Urothelium cell line (cell line): ENCODE results near the gene TRPV5.

Experiments
- DNase-seq: peaks from one replicate; pipeline ENCODE4 v3.0.0; 2011; ENCODE audit warnings: low spot score, mixed read lengths
- FAIRE-seq: peaks from 2 replicates; lab custom pipeline; 2011; peaks lifted over from hg19 to GRCh38; lab: Jason Lieb, UNC

Gene TRPV5

DNA sequence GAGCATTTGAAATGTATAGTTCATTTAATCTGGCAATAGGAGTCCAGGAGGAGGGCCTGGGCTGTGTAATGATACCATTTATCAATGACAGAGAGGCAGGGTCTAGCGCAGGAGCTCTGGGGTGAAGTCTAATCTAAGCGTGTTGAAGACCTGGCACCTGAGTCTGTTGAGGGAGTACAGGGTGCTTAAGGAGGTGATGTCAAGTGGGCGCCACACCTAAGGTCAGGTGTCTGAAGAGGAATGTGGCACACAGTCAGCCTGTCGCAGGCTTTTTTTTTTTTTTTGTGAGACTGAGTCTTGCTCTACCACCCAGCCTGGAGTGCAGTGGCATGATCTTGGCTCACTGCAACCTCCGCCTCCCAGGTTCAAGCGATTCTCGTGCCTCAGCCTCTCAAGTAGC lies 8.0 kb upstream of the TRPV5 start:
- DNase-seq: no peak
- FAIRE-seq: no peak

DNA sequence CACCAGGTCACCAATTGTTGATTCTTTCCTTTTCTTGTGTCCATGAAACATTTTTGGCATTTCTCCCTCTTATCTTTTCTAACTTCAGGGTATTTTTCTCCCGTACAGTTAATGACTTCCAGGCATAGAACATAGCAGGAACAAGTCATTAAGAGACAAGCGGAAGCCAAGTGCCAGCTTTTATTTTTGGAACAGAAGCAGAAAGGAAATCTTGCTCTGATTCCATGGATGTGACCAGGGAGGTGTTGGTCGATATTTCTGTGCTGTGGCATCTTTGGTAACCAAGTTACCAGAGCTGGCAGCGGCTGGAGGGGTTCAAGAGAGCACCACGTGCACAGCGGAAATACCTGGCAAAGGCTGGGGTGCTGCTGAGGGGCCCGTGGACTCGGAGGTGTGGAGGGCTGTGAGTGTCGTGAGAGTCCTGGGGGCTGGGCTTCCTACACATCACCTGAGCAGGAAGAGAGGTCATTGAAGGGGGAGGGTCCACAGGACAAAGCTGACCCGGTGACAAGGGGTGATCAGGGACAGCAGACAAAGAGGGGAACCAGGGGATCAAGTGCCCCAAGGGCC lies 7.5 kb upstream of the TRPV5 start:
- FAIRE-seq (no peak), DNase-seq (no peak)

DNA sequence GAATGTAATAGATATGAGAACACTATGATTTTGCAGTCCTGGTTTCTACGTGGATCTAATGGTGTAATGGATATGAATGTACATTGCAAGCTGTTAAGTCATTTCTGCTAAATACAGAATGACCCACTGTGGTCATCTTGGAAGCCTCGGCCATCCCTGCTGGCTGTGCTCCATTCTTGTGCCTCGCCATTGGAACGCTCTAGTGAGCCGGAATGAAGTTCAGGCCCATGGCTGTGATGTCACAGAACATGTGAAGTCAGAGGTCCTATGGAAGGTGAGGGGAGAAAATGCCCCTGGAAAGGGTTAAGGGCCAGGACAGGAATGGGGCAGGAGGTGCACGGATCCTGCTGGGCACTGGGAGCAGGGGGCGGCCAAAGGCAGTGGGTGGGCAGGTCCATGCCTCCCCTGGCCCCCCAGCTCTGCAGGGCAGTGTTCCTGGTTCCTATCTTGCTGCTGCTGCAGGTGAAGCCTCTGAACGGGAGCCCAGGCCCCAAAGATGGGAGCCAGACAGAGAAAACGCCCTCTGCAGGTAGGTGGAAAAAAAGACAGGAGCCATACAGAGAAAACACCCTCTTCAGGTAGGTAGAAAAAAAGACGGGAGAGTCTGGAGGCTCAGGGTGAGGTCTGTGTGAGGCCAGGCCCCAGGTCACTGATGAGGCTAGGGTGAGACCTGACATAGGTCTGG lies 5.8 kb upstream of the TRPV5 start, which contains the start of gene LLCFC1:
Gene LLCFC1, plus strand, starts transcription at position 259 of the 685 bp plus-strand sequence. Its CDS starts 138 bp downstream, at position 397.
- FAIRE-seq: no peak

DNA sequence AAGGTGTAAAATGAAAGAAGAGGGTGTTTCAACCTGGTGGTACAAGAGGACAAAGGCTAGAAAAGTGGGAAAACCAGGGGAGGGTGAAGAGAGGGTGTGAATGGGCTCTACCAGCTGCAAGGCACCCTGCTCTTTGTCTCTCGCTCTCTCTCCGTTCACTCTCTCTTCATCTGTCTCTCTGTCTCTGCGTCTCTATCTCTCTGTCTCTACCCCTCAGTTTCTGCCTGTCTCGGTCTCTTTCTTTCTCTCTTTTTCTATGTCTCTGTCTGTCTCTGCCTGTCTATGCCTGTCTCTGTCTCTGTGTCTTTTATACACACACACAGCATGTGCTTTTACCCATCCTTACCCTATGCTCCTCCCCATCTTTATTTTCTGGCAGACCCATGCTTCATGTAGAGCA lies 5.1 kb upstream of the TRPV5 start:
- DNase-seq (no peak), FAIRE-seq (no peak)

More for the DNA sequence above, 5.8 kb upstream of the TRPV5 start, which contains the start of gene LLCFC1:
- DNase-seq: no peak

DNA sequence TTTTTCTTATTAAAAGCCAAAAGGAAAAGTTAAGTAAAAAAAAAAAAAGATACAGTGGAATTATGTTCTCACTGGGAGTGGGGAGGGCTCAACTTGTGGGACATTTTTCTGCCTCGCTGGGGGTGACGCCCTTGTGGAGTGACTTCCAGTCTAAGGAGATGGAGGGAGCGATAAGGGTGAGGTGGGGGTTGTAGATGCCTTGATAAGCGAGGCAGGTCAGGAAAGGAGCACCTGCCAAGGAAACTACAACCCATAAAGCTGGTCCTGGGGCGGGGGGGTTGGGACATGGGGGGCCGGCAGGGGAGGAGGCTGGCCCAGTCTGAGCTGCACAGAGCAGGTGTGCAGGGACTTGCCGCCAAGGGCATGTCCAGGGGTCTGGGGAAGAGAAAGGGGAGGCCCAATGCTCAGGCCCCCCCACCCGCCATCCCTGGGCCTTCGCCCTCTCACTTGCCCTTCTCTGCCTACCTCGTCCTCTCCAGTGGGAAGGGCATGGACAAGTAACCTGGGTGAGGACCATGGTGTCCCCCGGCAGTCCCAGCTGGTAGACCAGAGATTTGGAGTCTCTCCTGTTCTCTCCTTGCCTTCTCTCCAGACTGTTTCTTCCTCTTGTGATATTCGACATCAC lies 2.5 kb upstream of the TRPV5 start:
- FAIRE-seq (no peak), DNase-seq (no peak)

DNA sequence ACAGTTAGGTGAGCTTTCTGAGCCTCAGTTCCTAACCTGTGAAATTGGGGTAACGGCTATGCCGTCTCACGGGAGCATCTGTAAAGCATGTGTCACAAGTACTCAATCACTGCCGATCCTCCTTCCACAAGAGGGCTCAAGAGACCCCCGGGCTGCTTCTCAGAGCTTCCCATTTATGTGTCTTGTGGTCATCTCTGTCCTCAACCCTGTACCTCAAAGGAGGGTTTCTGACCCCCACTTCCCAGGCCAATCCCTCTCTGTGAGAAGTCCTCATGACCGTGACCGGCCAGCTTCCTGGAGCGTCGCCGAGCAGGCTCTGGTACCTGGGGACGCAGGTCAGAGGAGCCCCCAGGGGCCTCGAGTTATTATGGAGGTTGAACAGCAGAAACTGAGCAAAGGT lies 510 bp upstream of the TRPV5 start:
- no peak for DNase-seq
- FAIRE-seq: no peak

DNA sequence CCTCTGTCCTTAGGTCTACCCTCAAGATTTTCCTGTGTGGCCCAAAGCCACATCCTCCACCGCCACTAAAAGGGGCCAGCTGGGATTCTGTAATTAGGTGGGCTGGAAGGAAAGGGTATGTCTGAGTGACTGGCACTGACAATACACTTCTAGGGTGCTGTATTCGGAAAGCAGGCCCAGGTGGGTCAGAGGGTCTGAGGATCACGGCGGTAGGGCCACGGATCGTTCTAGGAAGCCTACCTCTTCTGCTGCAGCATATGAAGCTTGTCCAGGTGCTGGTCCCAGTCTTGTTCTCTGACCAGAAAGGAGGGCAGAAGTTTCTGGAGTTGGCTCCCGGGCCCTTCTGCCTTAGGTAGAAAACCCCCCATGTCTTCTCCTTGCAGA lies 462 bp downstream of the TRPV5 start:
- FAIRE-seq (no peak), DNase-seq (no peak)

DNA sequence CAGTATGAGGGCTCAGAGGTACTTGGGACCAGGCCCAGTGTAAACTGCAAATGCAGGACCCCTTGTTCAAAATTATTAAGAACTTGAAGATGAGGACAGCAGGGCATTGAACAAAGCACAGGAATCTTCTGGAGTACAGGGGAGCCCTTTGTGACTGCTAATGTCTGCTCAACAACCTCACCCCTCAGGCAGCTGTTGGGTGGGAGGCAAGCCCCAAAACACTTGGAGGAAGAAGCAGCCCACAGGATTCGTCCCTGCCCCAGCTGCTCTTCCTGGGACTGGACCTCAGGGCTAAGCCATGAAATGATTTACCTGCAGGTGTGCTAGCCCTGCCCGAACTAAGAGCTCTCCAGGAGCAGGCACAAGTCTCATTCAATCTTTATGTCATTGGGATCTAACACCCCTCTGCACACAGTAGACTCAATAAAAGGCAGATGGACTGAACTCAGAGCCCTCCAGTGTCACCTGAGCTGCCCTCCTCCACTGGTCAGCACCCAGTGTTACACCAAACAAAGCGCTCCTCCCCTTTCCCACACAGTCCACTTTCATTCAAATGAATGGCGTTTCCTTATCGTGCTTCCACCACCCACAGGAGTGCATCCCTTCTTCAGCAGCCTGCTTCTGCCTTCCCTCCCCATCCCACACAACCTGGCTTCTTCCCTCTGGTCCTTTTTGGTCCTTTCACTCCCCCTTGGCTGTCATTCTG lies 1.0 kb downstream of the TRPV5 start:
- FAIRE-seq: no peak
- no peak for DNase-seq

DNA sequence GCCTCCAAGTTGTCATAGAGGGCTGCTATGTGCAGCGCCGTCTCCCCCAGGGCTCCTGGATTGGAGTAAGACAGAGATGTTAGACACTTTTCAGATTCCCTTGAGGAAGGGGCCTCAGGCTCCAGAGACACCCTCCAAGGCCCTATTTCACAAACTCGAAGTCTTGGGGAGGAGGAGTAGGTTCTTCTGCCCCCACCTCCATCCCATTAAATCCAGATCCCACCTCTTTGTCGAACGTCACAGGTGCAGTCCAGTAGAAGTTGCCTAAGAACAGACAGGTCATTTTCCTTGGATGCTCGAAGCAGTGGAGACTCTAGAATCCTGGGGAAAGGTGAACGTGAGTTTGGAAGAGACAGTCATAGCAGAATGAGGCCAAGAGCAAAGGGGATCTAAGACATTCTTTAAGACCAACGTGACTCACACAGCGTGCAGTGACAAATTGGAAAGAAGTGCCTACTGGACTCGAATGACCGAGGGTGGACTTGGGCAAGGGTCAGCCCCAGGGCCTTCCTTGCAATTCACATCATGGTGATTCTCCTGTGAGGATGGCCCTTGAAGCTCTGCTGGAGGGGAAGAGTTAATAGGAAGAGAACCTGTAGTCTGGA lies 3.3 kb downstream of the TRPV5 start:
- DNase-seq (no peak), FAIRE-seq (no peak)

DNA sequence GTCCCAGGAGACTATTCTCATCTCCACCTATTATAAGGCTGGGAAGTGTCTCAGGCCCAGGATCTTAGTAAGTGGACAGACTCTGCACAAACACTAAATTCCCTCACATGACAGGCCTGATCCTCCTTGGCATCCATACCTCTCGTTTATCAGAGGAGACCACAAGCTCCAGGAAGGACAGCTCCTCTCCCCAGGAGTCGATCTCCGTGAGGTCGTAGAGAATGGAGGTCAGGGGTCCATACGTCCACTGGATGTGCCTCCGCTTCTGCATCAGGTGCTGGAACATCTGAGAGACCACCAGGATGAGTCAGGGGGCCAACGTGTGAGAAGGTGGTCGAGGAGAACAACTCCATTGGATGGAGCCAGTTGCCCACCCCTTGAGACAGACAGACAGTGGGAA lies 5.6 kb downstream of the TRPV5 start:
- no peak for FAIRE-seq

DNA sequence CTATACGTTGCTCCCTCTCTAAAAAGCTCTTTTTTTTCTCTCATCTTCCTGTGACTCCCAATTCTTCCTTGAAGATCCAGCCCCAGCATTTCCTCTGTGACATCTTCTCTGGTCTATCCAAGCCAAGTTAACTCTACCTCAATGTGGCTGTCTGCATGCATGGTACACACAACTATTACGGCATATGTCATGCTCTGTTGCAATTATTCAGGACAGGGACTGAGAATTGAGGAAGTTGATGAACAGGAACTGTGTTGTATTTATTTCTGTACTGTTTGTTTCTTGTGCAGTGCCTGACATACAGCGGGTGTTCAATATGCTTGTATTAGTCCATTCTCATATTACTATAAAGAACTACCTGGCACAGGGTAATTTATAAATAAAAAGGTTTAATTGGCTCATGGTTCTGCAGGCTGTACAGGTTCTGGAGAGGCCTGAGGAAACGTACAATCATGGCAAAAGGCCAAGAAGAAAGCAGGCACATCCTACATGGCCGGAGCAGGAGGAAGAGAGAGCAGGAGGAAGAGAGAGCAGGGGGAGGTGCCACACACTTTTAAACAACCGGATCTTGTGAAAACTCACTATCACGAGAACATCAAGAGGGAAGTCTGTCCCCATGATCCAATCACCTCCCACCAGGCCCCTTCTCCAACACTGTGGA lies 6.3 kb downstream of the TRPV5 start:
- no peak for DNase-seq
- no peak for FAIRE-seq

More for the DNA sequence above, 5.6 kb downstream of the TRPV5 start:
- DNase-seq: no peak

DNA sequence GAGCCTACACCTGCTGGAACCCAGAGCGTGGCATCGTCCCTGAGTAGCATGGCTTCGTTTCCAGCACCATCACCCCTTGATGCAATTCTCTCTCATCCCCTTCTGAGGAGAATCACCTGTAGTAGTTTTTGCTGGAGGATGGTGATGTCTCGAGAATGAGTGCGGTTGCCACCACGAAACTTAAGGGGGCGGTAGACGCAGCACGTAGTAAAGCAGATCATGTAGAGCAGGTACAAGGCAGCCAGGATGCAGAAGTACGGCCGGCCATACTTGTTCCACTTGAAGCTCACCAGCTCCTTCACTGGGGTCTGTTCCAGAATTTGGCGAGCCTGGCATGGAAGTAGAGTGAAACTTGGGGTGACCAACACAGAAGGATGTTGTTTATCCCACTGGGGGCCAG lies 8.1 kb downstream of the TRPV5 start:
- no peak for FAIRE-seq
- DNase-seq: no peak

DNA sequence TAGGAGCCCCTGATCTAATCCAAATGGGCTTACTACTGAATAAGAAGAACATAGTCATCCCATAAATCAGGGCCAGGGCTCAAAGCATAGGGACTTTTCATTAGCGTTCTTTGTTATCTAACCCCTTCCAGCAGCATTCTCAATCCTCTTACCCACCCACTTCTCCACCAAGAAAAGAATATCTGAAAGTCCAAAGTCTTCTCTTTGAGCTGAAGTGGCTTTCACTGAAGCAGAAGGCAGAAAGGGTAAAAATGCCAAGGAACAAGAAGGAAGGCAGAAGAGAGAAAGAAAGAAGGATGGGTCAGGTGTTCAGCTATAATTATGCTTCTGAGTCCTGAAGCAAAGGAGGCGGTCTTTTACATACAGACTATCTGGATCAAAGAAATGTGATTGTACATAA lies 10.2 kb downstream of the TRPV5 start:
- FAIRE-seq: no peak

DNA sequence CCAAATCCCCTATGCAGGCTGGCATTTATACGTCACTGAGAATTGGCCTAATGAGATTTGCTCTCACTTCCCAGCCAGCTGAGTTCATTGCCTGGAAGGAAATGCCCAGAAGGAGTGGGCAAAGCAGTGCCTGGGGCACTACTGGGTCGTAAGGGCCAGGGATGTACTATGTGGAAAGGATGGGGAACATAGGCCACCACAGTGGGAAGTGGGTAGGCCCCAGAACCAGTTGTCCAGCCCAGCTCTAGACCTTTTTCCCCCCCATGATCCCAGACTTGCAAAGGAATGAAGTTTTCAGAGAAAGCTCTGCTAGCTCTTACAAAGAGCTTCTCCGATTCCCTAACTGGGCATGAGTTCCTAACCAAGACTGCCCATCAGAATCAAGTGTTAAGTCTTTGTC lies 13.9 kb downstream of the TRPV5 start:
- DNase-seq: no peak
- no peak for FAIRE-seq

More for the DNA sequence above, 10.2 kb downstream of the TRPV5 start:
- no peak for DNase-seq

DNA sequence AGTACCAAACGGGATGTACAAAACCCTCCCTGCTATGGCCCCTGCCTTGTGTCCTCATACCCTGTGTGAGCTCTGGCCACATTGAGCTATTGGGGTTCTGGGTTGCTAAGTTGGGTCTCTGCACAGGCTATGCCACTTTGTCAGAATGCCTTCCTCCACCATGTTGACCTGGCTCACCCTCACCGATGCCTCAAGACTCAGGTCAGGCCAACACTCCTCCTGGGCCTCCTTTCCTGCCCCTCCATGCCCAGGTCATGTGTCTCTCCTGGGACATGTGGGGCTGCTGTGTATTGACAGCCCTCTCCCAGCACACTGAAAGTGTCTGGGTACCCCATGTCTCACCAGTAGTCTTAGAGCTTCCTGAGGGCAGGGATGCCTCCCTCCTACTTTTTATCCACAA lies 14.6 kb downstream of the TRPV5 start:
- no peak for DNase-seq
- FAIRE-seq: no peak

DNA sequence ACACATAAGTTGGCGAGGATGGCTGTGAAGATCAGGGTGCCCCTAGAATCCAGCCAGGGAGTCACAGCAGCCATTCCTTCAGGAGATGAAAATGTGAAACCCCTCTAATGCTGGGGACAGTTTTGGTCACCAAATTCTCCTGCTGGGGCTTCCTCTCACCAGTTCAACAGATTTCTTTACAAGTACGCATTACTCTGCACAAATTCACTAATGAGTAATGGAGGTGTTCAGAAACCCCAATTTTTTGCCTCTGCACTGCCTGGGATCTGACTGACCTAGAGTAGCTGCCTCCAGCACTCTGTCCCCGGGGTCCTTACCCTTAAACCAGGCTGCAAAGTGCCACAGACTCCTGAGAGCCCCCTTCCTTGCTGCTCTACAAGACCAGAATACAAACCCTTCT lies 16.1 kb downstream of the TRPV5 start:
- FAIRE-seq: no peak

DNA sequence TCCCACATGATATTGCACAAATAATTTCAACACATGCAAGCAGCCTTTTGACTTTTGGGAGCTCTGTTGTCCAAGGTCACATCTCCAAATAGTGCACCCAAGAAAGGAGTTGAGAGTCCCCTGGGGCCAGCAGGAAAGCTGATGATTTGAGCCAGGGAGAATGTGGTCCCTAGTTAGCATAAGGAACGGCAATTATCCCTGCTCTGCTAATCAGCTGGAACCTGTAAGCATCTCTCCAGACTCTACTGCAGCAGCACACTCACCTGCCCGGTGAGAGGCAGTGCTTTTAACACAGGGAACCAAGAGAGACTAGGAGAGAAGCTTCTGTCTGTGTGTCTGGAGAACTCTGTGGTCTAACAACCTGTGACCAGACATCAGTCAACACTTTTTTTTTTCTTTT lies 17.0 kb downstream of the TRPV5 start:
- FAIRE-seq (no peak), DNase-seq (no peak)

More for the DNA sequence above, 16.1 kb downstream of the TRPV5 start:
- DNase-seq: no peak

DNA sequence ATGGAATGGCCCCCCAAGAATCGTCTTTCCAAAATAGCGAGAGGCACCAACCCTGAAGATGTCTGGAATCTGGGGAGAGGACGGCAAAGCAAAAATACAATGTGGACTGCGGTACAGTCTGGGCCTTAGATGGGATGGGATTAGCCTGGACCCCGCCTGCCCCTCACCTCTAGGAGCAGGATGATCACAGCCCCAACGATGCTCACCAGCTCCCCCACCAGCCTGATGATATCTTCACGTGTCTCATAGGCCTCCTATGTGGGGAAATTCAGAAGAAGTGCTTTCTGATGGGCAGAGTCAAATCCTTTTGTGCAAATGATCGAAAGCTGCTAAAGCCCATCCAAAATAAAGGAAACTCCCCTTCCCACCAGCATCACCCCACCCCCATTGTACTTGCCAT lies 18.2 kb downstream of the TRPV5 start:
- no peak for FAIRE-seq
- DNase-seq: no peak

DNA sequence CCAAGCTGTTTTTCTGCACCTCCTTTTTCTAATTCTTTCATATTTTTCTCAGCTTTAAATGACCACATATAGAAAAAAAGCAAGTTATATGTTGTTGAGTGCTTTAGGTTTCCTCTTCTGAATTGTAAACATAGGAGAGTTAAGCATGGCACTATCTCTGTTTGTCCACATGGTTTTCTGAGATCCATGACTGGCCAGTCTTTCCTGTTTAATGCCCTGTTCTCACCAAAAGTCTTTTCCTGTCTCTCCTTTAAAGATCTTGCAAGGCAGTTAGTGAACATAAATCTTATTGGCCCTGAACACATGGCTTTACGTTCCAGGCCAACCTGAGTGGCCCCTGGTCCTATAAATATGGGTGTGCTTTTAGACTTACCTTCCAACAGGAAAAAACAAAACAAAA lies 19.4 kb downstream of the TRPV5 start:
- DNase-seq (no peak), FAIRE-seq (no peak)

DNA sequence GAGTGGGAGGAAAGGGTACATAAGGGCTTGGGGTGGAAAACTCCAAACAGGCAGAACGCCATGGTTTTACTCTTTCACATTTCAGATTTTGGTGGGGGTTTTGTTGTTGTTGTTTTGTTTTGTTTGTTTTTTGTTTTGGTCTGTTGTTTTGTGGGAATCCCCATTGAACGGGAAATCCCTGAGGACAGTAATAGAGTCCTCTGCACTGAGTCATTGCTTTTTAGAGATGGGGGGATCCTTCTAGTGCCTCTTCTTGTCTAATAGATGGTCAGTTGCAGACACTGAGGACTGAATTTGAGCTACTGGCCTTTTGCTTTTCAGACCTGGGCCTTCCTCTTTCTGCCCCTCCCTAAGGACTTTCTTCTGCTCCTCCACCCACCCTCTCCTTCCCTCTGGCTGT lies 20.0 kb downstream of the TRPV5 start:
- DNase-seq (no peak), FAIRE-seq (no peak)

DNA sequence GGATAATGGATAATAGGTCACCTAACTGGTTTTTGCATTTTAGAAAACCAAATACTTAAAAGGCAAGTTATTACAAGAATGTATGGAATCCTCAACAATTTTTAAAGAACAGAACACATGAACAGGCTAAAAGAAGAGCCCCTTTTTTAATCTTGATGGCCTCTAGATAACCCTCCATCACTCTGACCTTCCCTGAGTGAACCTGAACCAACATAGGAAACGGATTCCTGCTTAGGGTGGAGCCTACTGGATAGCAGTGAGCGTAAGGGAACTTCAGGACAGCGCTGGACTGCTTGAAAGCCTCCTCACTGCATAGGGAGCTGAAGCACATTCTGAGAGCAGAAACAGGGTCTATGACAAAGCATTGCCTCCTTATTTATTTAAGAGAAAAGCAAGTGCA lies 20.5 kb downstream of the TRPV5 start:
- no peak for FAIRE-seq
- no peak for DNase-seq
